Astrocyte (in vitro differentiated cells and primary cell): Measurements from ENCODE around the gene C2.

Source experiments
- CTCF ChIP-seq: IDR thresholded peaks from 2 replicates; pipeline ENCODE4 v1.5.1; 2011; ENCODE audit warnings: low read depth, mild to moderate bottlenecking, inconsistent platforms, low read length, moderate library complexity; ENCODE audit not compliant: insufficient read depth
- EZH2 ChIP-seq: IDR thresholded peaks from 2 replicates; pipeline ENCODE4 v1.6.1; 2012; ENCODE audit warnings: mild to moderate bottlenecking, low read length, inconsistent platforms; ENCODE audit not compliant: insufficient read depth

DNA sequence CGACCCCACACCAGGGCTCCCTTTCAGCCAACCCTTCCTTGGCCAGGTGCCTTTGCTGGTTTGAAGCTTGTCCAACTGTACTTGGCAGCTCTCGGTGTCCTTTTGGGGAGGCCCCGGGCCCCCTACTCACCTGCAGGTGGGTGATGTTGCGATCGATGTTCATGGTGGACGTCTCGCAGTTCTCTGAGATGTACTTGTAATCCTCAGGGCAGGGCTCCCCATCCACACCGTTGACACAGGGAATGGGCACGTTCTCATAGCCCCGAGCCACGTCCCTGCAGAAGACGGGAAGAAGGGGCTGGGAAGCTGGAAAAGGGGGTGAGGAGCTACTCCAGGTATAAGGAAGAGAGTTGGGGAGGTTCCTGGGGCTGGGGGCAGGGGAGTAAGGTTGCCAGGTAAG lies 43.8 kb upstream of the C2 start:
- no peak for TF ChIP-seq CTCF
- no peak for TF ChIP-seq EZH2
